Stimulated activated CD8-positive, alpha-beta memory T cell treated with anti-CD3 and anti-CD28 coated beads, Interleukin-2, amount 100 ng/mL, for 1 hour (primary cell): ENCODE data around the gene HPS1.

Experiments
- DNase-seq, 2 donors: peaks; one replicate each; pipeline ENCODE4 v3.0.0-alpha.2; 2020; ENCODE audit warnings: low read depth in 2 of 2

The HPS1 gene

DNA sequence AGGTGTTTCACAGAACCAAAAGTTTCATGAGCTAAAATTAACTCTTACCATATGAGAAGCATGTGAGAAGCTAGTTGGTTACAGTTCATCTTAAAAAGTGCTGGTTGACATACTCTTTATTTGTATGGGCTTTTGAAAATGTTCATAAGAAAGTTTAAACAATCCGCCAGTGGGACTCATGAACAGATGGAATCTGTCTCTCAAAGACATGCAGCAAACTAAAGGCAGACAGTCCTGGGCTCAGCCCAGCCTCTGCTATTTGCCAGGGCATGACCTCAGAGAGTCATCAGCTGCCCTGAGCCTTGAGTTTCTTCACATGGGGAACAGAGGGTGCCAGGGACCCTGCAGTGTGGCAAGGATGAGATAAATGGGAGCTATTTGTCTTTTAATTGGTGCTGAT lies 35.0 kb downstream of the HPS1 start:
- no peak for DNase-seq

DNA sequence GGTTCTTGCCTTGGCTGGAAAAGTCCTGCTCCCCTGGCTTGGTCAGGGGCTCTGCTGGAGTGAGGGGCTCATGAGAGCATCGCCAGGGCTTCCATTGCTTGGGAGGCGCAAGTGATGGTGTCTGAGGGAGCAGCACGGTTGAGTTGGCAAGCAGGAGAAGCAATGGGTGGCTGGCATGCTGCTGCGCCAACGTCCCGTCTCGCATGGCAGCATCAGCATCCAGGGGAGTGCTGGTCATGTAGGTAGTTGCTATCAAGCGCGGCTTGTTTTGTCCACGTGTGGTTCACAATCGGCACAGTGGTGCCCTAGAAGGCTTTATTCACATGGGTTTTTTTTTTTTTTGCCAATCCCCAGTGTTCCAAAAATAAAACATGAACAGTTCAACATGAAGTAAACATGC lies 35.6 kb downstream of the HPS1 start:
- DNase-seq = no peak

- no peak for DNase-seq
These were observed 36.0 kb downstream of the HPS1 start for GRCh38 chr10:98410759-98411158.

DNA sequence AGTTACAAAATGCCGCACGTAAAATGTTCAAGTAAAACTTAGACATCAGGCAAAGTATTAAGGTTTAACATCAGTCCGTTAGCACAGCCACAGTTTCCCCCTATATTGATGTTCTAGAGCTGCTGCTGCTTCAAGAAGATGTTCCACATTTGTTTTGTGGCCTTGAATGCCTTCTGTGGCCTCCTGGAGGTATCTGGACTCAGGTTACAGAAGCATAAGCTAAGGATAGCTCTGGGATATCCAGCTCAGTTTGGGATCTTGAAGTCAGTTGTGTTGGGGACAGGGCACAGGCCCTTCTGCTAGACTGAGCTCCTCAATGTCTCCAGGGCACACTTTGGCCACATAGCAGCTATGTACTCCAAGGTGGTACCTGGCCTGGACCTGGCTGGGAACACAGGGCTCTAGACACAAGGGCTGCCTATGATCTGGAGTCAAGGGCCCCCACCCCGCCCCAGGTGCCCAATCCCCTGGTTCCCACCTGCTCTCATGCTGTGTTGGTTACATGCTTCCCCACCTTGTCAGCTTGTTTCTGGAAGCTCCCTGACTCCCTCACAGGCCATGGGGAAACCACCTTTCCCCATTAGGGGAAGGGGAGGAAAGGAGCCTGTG lies 36.5 kb downstream of the HPS1 start:
- no peak for DNase-seq

DNA sequence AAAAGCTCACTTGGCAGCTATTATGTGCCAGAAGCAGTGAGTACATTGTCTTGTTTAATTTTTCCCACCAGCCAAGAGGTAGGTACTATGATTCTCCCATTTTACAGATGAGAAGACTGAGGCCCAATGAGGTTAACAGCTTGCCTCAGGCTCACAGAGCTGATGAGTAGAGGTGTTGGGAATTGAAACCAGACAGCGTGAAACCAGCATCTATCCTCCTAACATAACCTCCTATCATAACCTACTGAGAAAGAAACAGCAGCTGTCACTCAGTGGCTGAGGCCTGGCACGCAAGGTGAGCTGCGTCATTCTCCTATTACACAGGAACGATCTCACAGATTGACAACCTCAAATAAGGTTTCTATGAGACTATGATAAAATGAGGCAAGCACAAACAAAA lies 37.9 kb downstream of the HPS1 start:
- DNase-seq = no peak

- no peak for DNase-seq
These were observed 38.9 kb downstream of the HPS1 start for GRCh38 chr10:98407744-98408241.

- no peak for DNase-seq
These were observed 39.6 kb downstream of the HPS1 start for GRCh38 chr10:98407017-98407743.

DNA sequence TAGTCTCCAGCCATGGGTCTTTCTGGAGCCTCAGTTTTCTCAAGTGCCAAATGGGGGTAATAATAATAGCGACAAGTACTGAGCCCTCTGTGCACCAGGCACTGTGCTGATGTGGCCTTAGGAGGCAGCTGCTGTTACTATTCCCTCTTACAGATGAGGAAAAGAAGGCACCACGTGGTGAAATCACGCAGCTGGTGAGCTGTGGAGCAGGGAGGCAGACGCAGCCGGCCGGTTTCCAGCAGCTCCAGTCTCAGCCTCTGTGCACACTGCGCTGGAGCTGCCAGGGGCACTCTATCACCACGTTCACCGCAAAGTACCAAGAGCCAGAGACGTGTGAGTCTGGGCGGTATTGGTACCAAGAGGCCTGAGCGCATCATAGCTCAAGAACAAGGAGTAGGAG lies 41.3 kb downstream of the HPS1 start:
- DNase-seq = no peak

- DNase-seq = no peak
These were observed 42.0 kb downstream of the HPS1 start for GRCh38 chr10:98404571-98405359.

GRCh38 chr10:98403812-98404504 lies 42.8 kb downstream of the HPS1 start:
- no peak for DNase-seq

GRCh38 chr10:98402931-98403718 lies 43.6 kb downstream of the HPS1 start:
- no peak for DNase-seq

GRCh38 chr10:98402478-98402877 lies 44.3 kb downstream of the HPS1 start:
- no peak for DNase-seq

GRCh38 chr10:98400482-98400881 lies 46.3 kb downstream of the HPS1 start:
- DNase-seq = no peak

DNA sequence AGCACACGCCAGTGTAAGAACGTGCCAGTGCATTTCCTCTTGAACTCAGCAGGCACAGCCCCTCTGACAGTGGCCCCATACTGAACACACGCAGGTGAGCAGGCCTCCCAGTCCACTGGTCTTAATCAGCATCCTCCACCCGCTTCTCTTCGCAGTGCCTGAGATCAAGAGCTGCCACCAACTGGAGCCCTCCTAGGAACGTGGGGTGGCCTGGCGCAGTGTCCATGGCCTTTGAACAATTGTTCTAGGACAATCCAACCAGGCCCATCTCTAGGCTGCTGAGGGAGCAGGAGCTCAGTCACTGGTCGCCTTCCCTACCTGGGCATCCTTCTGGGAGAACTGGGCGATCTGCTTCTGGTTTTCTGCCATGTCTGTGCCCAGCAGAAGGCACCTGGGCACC lies 47.0 kb downstream of the HPS1 start:
- DNase-seq = no peak

GRCh38 chr10:98397089-98397600 lies 49.6 kb downstream of the HPS1 start:
- DNase-seq = no peak

DNA sequence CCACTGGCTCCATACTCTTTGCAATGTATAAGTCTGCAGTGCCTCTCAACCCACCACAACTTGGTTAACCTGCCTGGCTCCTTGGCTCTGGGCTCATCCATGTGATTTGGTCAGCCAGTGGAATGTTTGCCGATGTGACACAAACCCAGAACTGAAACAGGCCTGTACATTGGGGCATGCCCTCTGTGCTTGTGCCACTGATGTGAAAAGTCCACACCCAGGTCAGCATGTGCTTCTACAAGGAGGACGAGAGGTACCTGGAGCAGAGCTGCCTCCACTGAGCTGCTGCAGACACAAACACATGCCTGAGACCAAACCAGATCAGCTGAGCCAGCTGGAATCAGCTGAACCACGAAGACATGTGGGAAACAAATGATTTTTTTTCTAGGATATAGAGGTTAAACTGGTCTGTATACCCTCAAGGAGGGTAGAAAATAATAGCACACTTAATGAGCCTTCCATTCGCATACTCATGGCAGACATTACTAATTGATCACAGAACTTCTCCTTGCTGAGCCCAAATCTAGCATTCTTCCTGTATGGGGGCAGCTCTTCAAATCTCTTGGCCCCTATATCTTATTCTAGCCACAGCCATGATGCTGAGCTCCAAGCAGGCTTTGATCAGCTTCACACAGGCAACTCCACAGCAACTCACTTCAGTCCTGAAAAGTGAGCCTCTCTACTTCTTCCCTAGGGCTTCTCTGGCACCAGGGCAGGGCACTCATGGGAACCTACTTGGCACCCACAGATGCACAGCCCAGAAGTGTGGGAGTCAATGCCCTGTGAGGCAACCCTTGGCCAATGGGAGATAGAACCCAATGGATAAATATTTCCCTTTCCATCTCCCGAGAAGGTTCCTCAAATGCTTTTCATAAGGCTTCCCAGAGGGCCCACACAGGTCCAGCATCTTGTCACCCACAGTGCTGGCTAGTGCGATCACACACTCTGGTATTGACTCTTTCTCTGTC lies 50.4 kb downstream of the HPS1 start:
- DNase-seq = no peak

- DNase-seq = no peak
These were observed 51.8 kb downstream of the HPS1 start for GRCh38 chr10:98394851-98395440.

- no peak for DNase-seq
These were observed 55.1 kb downstream of the HPS1 start for GRCh38 chr10:98391578-98391991.

- DNase-seq = no peak
These were observed 55.7 kb downstream of the HPS1 start for GRCh38 chr10:98391065-98391464.
